Measurements from ENCODE around the gene PLXNA2.
A peak's percentile ranks its signal among the peaks of the same experiment; 100 is the strongest.

The PLXNA2 gene

GRCh38 chr1:208243967-208244916 lies at the start of gene PLXNA2:
Gene PLXNA2, minus strand, starts transcription at chr1:208244384. Its CDS starts 26,462 bp downstream, at chr1:208217922.
- H3K36me3 ChIP-seq (ENCODE audit: low read depth): no peaks in the 10 kb centered on the region
- no peaks in the 10 kb centered on the region for H3K27me3 ChIP-seq (ENCODE audit: insufficient read depth, poor library complexity, severe bottlenecking)
- ATAC-seq (ENCODE audit: low read depth) (peak; percentile 74), DNase-seq (ENCODE audit: low spot score) (peak; percentile 70)
- peak within 1 kb of the TSS; percentile 68 for H3K4me3 ChIP-seq (ENCODE audit: severe bottlenecking)
- H3K27ac ChIP-seq (ENCODE audit: poor library complexity, severe bottlenecking): peak within 1 kb of the TSS; percentile 79
- TF ChIP-seq CTCF (IDR thresholded peaks at IDR 0.05; ENCODE audit: poor library complexity, severe bottlenecking): no peak
- H3K4me1 ChIP-seq (ENCODE audit: insufficient read depth, poor library complexity, severe bottlenecking): peaks cover 13% of the 10 kb centered on the region
- H3K9me3 ChIP-seq (ENCODE audit: severe bottlenecking): no peaks in the 10 kb centered on the region

- no peak for ATAC-seq (ENCODE audit: low read depth)
Measured at GRCh38 chr1:208292908-208293307, 48.7 kb upstream of the PLXNA2 start.

GRCh38 chr1:208291923-208292711 lies 47.9 kb upstream of the PLXNA2 start:
- H3K36me3 ChIP-seq (ENCODE audit: low read depth): no peaks in the 10 kb centered on the region
- H3K27ac ChIP-seq (ENCODE audit: poor library complexity, severe bottlenecking): no peak overlapping the region
- ATAC-seq (ENCODE audit: low read depth): no peak
- no peaks in the 10 kb centered on the region for H3K4me1 ChIP-seq (ENCODE audit: insufficient read depth, poor library complexity, severe bottlenecking)
- H3K9me3 ChIP-seq (ENCODE audit: severe bottlenecking): no peaks in the 10 kb centered on the region
- no peak for DNase-seq (ENCODE audit: low spot score)
- TF ChIP-seq CTCF (IDR thresholded peaks at IDR 0.05; ENCODE audit: poor library complexity, severe bottlenecking): no peak
- H3K4me3 ChIP-seq (ENCODE audit: severe bottlenecking): no peak overlapping the region
- no peaks in the 10 kb centered on the region for H3K27me3 ChIP-seq (ENCODE audit: insufficient read depth, poor library complexity, severe bottlenecking)

More at GRCh38 chr1:208292908-208293307, 48.7 kb upstream of the PLXNA2 start:
- H3K27ac ChIP-seq (ENCODE audit: poor library complexity, severe bottlenecking): no peak overlapping the region
- TF ChIP-seq CTCF (IDR thresholded peaks at IDR 0.05; ENCODE audit: poor library complexity, severe bottlenecking): no peak
- H3K4me3 ChIP-seq (ENCODE audit: severe bottlenecking): no peak overlapping the region
- H3K4me1 ChIP-seq (ENCODE audit: insufficient read depth, poor library complexity, severe bottlenecking): no peaks in the 10 kb centered on the region
- H3K9me3 ChIP-seq (ENCODE audit: severe bottlenecking): no peaks in the 10 kb centered on the region
- no peaks in the 10 kb centered on the region for H3K27me3 ChIP-seq (ENCODE audit: insufficient read depth, poor library complexity, severe bottlenecking)
- no peaks in the 10 kb centered on the region for H3K36me3 ChIP-seq (ENCODE audit: low read depth)
- no peak for DNase-seq (ENCODE audit: low spot score)

- no peaks in the 10 kb centered on the region for H3K4me1 ChIP-seq (ENCODE audit: insufficient read depth, poor library complexity, severe bottlenecking)
- no peaks in the 10 kb centered on the region for H3K9me3 ChIP-seq (ENCODE audit: severe bottlenecking)
- H3K27ac ChIP-seq (ENCODE audit: poor library complexity, severe bottlenecking): no peak overlapping the region
- no peaks in the 10 kb centered on the region for H3K27me3 ChIP-seq (ENCODE audit: insufficient read depth, poor library complexity, severe bottlenecking)
- no peak for ATAC-seq (ENCODE audit: low read depth)
- H3K36me3 ChIP-seq (ENCODE audit: low read depth): no peaks in the 10 kb centered on the region
- DNase-seq (ENCODE audit: low spot score): no peak
- TF ChIP-seq CTCF (IDR thresholded peaks at IDR 0.05; ENCODE audit: poor library complexity, severe bottlenecking): no peak
- H3K4me3 ChIP-seq (ENCODE audit: severe bottlenecking): no peak overlapping the region
Measured at GRCh38 chr1:208291129-208291528, 46.9 kb upstream of the PLXNA2 start.
